Right renal pelvis (tissue), 4 donors: ENCODE results near the gene CPXCR1. TPM values are rescaled to one million over a fixed set of nuclear protein-coding genes. Genes with fewer than 3 reads are reported as not detected.
"Not testable (repeated sequence)": the region's sequence is repeated elsewhere in the genome, so short reads cannot be mapped to it uniquely, and the experiment has no call there.

Source experiments
- DNase-seq, 4 donors: peaks; one replicate each; pipeline ENCODE4 v3.0.0-alpha.2; 2013; ENCODE audit warnings: low read depth in 4 of 4, low spot score in 3 of 4, missing footprints in 1 of 4
- polyA plus RNA-seq, 4 donors: library from polyadenylated mRNA; unstranded; fragments of 120-200 nt; gene quantifications; one replicate each; pipeline ENCODE4 v1.2.1, GENCODE V29; 2013; ENCODE audit not compliant: insufficient read length in 4 of 4

CPXCR1 gene
- polyA plus RNA-seq, result not detected

DNA sequence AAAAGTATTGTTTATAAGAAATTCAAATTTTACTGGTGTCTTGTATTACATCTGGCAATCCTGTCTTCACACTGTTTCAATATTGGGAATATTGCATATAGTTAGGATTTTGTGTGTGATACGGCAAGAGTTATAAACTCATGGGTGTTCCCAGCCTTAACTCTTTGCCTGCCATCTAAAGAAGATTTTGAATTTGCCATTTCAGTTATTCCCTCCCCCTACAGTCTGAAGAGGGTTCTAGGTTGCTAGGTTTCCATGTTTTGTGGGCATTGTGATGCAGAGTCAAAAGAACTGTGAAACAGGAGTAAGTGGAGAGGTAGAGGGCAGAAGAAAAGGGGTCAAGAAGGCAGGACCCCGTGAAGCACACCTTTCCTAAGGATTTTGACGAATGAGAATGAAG is at the start of gene CPXCR1:
Gene CPXCR1, plus strand, starts transcription at position 301 of the 400 bp plus-strand sequence. CDS start 6,190 bp downstream, outside the sequence.
- DNase-seq, result no peak

DNA sequence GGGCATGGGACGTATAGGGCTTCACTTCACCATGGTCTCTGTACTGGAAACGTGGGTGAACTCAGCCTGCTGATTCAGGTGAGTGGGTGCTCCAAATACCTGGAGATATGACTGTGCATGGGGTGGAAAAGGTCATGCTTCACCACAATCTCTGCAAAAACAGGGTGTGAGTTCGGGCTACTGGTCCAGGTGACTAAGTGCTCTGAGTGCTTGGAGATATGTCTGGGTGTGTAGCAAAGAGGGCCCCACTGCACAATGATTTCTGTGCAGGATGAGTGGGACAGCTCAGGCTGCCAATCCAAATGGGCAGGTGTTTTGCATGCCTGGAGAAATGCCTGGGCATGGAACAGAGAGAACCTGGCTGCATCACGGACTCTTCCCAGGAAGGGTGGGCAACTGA is 11.2 kb upstream of the CPXCR1 start:
- no peak for DNase-seq

DNA sequence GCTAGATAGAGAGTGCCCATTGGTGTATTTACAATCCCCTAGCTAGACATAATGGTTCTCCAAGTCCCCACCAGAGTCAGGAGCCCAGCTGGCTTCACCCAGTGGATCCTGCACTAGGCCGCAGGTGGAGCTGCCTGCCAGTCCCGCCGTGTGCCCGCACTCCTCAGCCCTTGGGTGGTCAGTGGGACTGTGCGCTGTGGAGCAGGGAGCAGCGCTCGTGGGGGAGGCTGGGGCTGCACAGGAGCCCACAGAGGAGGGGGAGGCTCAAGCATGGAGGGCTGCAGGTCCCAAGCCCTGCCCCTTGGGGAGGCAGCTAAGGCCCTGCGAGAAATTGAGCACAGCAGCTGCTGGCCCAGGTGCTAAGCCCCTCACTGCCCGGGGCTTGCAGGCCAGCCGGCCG is 810 bp upstream of the CPXCR1 start:
- not testable (repeated sequence) for DNase-seq

DNA sequence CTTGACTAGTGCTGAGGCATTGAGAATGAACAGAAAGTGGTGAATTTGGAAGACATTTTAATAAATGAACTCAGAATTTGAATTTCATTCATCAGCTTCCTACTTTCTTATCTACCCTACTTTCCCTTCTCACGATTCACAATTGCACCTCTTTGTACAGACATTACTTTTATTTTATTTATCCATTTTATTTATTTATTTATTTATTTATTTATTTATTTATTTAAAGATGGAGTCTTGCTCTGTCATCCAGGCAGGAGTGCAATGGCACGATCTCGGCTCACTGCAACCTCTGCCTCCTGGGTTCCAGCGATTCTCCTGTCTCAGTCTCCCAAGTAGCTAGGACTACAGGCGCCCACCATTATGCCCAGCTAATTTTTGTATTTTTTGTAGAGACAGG is 5.3 kb downstream of the CPXCR1 start:
- not testable (repeated sequence) for DNase-seq

DNA sequence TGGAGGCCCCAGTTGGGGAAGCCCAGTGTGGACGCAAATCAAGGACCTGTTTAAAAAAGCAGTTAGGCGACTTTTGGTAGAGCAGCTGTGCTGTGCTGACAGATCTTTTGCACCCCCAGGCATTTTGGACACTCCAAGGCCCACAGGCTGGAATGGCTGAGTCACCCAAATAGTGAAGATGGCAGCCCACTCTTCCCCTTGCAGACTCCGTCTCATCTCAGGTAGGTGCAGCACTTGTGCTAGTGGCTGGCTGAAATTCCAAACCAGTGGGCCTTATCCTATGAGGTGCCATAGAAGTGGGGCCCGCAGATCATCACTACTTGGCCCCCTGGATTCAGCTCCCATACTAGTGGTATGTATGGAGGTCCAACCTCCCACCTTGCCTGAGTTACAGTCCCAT is 42.8 kb downstream of the CPXCR1 start:
- DNase-seq, result no peak
